ENCODE measurements around the gene TSEN34.
A peak's percentile ranks its signal among the peaks of the same experiment; 100 is the strongest.
"Not testable (repeated sequence)": the region's sequence is repeated elsewhere in the genome, so short reads cannot be mapped to it uniquely, and the experiment has no call there.

DNA sequence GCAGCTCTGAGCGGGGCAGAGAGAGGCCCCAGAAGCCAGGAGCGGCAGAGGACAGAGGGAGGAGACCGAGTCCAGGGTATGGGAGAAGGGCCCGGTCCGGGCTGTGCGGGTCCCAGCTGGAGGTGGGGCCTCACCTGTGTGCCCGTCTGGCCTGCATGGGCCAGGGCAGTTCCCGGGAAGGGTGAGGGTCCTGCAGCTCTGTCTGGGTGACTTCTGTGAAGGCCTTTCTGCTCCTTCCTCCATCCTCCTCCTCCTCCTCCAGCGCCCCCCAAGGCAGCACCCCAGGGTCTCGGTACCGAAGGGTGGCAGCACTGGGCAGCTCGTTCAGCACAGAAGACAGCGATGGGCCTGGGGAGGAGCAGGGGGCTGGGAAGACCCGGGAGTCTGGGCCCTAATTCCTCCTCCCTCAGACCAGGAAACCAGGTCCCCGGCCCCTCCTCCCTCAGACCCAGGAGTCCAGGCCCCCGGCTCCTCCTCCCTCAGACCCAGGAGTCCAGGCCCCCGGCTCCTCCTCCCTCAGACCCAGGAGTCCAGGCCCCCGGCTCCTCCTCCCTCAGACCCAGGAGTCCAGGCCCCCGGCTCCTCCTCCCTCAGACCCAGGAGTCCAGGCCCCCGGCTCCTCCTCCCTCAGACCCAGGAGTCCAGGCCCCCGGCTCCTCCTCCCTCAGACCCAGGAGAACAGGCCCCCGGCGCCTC lies 19.2 kb upstream of the TSEN34 start:
- TF ChIP-seq CTCF (conservative IDR thresholded peaks at IDR 0.05; ENCODE audit: low read depth, low read length): 0 out of 2 replicates have a peak, but pooled peaks have one; percentile 11
- TF ChIP-seq EZH2phosphoT487 (IDR thresholded peaks at IDR 0.05; ENCODE audit: borderline replicate concordance, low read length): not testable (repeated sequence)
